ENCODE measurements around the gene GPSM1.

GPSM1 gene

DNA sequence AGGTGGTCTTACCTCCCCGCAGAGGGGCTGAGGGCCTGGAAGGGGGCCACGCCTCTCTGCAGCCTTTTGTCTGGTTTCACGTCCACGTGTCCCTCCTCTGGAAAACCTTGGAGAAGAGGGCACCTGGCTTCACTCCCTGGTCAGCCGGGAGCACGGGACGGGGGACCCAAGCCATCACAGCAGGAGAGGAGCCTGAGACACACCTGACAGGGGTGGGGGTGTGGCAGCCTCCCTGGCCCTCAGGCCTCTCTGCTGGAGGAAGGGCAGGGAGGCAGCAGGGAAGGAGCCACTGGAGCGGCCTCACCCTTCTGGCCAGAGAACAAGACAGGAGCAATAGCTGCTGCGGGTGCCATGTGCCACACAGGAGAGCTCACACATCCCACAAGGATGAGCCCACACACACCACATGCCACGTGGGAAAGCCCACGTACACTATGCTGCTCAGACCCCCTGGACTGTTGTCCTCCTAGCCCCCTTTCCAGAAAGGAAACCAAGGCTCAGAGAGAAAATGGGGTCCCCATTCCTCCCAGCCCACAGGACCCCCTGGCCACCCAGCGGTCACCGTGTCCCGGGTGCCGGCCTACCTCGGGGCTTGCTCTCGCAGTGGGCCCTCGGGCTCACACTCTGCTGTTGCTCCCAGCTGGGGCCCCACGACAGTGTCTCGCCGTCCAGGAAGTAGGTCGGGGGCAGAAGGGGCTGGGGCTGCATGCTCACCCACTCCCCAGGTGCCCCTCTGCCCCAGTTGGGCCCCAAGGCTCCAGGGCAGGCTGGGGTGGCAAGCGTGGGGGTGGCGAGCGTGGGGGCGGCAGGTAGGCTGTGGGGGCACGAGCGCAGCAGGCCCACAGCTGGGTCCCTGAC lies 41.6 kb upstream of the GPSM1 start:
- peaks cover 4% of the 10 kb centered on the region for H3K4me1 ChIP-seq (ENCODE audit: insufficient read depth, low read length)
- no peaks in the 10 kb centered on the region for H3K9me3 ChIP-seq (ENCODE audit: low read length)
- H3K27me3 ChIP-seq (ENCODE audit: insufficient read depth, low read length): peaks cover 26% of the 10 kb centered on the region
- no peak overlapping the region for H2AFZ ChIP-seq (ENCODE audit: low read depth, low read length)
- H3K36me3 ChIP-seq (ENCODE audit: insufficient read depth, low read length): no peaks in the 10 kb centered on the region
- no peak overlapping the region for H3K4me3 ChIP-seq (ENCODE audit: low read length)

DNA sequence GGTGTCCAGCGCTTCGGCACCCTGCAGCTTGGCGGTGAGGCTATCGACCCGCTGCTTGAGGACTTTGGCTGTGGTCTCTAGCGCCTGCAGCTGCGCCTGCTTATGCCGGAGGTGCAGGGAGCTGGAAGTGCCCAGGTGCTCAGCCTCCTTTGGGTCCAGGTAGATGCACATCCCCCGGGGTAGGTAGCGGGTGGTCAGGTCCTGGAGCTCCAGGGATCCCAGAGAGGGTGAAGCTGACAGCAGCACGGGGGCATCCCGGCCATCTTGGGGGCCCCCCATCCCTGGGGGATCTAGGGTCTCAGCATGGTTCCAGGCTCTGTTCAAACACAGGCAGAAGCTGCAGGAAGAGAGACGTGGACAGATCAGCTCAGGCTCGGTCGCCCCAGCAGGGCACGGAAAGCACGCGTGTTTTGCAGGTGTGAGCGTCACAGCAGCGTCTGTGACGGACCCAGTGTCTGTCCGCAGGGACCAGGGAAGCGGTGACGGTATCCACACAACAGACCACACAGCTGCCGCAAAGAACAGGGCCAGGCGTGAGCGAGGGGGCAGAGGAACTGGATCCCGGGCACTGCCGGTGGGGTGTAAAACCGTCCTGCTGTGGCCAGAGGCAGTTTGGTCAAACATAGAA lies 40.9 kb upstream of the GPSM1 start:
- no peaks in the 10 kb centered on the region for H3K36me3 ChIP-seq (ENCODE audit: insufficient read depth, low read length)
- H3K4me1 ChIP-seq (ENCODE audit: insufficient read depth, low read length): peaks cover 4% of the 10 kb centered on the region
- no peaks in the 10 kb centered on the region for H3K9me3 ChIP-seq (ENCODE audit: low read length)
- H2AFZ ChIP-seq (ENCODE audit: low read depth, low read length): no peak overlapping the region
- H3K4me3 ChIP-seq (ENCODE audit: low read length): no peak overlapping the region
- H3K27me3 ChIP-seq (ENCODE audit: insufficient read depth, low read length): peaks cover 26% of the 10 kb centered on the region

- H3K4me3 ChIP-seq (ENCODE audit: low read length): no peak overlapping the region
- H3K36me3 ChIP-seq (ENCODE audit: insufficient read depth, low read length): no peaks in the 10 kb centered on the region
- H3K9me3 ChIP-seq (ENCODE audit: low read length): no peaks in the 10 kb centered on the region
- H3K4me1 ChIP-seq (ENCODE audit: insufficient read depth, low read length): peaks cover 4% of the 10 kb centered on the region
- no peak overlapping the region for H2AFZ ChIP-seq (ENCODE audit: low read depth, low read length)
- peaks cover 25% of the 10 kb centered on the region for H3K27me3 ChIP-seq (ENCODE audit: insufficient read depth, low read length)
These were observed 40.4 kb upstream of the GPSM1 start for GRCh38 chr9:136286987-136287379.

- no peak overlapping the region for H2AFZ ChIP-seq (ENCODE audit: low read depth, low read length)
- H3K9me3 ChIP-seq (ENCODE audit: low read length): no peaks in the 10 kb centered on the region
- peaks cover 4% of the 10 kb centered on the region for H3K4me1 ChIP-seq (ENCODE audit: insufficient read depth, low read length)
- H3K27me3 ChIP-seq (ENCODE audit: insufficient read depth, low read length): peaks cover 27% of the 10 kb centered on the region
- no peak overlapping the region for H3K4me3 ChIP-seq (ENCODE audit: low read length)
- no peaks in the 10 kb centered on the region for H3K36me3 ChIP-seq (ENCODE audit: insufficient read depth, low read length)
These were observed 39.2 kb upstream of the GPSM1 start for GRCh38 chr9:136287960-136288753.

- Histone ChIP-seq H3K27me3 (ENCODE audit: insufficient read depth, low read length) (peaks cover 24% of the 10 kb centered on the region), H2AFZ (ENCODE audit: low read depth, low read length) (no peak overlapping the region), H3K4me1 (ENCODE audit: insufficient read depth, low read length) (no peaks in the 10 kb centered on the region), H3K9me3 (ENCODE audit: low read length) (no peaks in the 10 kb centered on the region), H3K36me3 (ENCODE audit: insufficient read depth, low read length) (no peaks in the 10 kb centered on the region), H3K4me3 (ENCODE audit: low read length) (no peak overlapping the region)
These were observed 37.5 kb upstream of the GPSM1 start for GRCh38 chr9:136289651-136290507.

GRCh38 chr9:136290508-136291000 lies 36.8 kb upstream of the GPSM1 start:
- Histone ChIP-seq H3K4me1 (ENCODE audit: insufficient read depth, low read length) (peaks cover 1% of the 10 kb centered on the region), H2AFZ (ENCODE audit: low read depth, low read length) (no peak overlapping the region), H3K36me3 (ENCODE audit: insufficient read depth, low read length) (no peaks in the 10 kb centered on the region), H3K4me3 (ENCODE audit: low read length) (no peak overlapping the region), H3K27me3 (ENCODE audit: insufficient read depth, low read length) (peaks cover 19% of the 10 kb centered on the region), H3K9me3 (ENCODE audit: low read length) (no peaks in the 10 kb centered on the region)

GRCh38 chr9:136291306-136292025 lies 35.9 kb upstream of the GPSM1 start:
- no peaks in the 10 kb centered on the region for H3K9me3 ChIP-seq (ENCODE audit: low read length)
- H3K4me3 ChIP-seq (ENCODE audit: low read length): no peak overlapping the region
- peaks cover 7% of the 10 kb centered on the region for H3K4me1 ChIP-seq (ENCODE audit: insufficient read depth, low read length)
- H3K36me3 ChIP-seq (ENCODE audit: insufficient read depth, low read length): no peaks in the 10 kb centered on the region
- peaks cover 22% of the 10 kb centered on the region for H3K27me3 ChIP-seq (ENCODE audit: insufficient read depth, low read length)
- H2AFZ ChIP-seq (ENCODE audit: low read depth, low read length): no peak overlapping the region

DNA sequence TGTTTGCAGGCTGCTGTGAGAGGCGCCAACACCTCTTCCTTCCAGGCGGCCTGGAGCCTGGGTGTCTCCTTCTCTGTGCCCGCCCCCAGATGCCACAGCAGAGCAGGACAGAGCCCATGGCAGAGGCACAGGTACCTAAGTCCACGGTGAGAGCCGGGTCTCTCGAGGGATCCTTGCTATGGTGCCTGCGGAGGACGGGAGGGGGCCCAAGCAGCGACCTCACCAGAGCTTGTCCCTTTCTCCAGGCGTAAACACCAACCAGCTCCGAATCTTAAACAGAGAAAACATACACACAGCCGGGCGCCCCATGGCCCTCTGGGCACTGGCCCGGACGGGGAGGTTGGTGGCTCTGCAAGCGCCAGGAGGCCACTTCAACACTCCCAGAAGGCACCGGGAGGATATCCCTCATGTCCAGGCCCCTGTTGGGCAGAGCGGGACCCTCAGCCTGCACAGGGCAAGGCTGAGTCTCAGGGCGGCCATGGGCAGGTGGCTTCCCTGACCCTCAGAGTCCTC lies 35.3 kb upstream of the GPSM1 start:
- no peaks in the 10 kb centered on the region for H3K9me3 ChIP-seq (ENCODE audit: low read length)
- peaks cover 7% of the 10 kb centered on the region for H3K4me1 ChIP-seq (ENCODE audit: insufficient read depth, low read length)
- H3K27me3 ChIP-seq (ENCODE audit: insufficient read depth, low read length): peaks cover 22% of the 10 kb centered on the region
- no peak overlapping the region for H2AFZ ChIP-seq (ENCODE audit: low read depth, low read length)
- no peak overlapping the region for H3K4me3 ChIP-seq (ENCODE audit: low read length)
- H3K36me3 ChIP-seq (ENCODE audit: insufficient read depth, low read length): no peaks in the 10 kb centered on the region

GRCh38 chr9:136292591-136293448 lies 34.5 kb upstream of the GPSM1 start:
- no peak overlapping the region for H3K4me3 ChIP-seq (ENCODE audit: low read length)
- no peak overlapping the region for H2AFZ ChIP-seq (ENCODE audit: low read depth, low read length)
- H3K27me3 ChIP-seq (ENCODE audit: insufficient read depth, low read length): peaks cover 17% of the 10 kb centered on the region
- peaks cover 7% of the 10 kb centered on the region for H3K4me1 ChIP-seq (ENCODE audit: insufficient read depth, low read length)
- no peaks in the 10 kb centered on the region for H3K36me3 ChIP-seq (ENCODE audit: insufficient read depth, low read length)
- no peaks in the 10 kb centered on the region for H3K9me3 ChIP-seq (ENCODE audit: low read length)

GRCh38 chr9:136293476-136294077 lies 33.8 kb upstream of the GPSM1 start:
- Histone ChIP-seq H3K9me3 (ENCODE audit: low read length) (no peaks in the 10 kb centered on the region), H2AFZ (ENCODE audit: low read depth, low read length) (no peak overlapping the region), H3K27me3 (ENCODE audit: insufficient read depth, low read length) (peaks cover 21% of the 10 kb centered on the region), H3K36me3 (ENCODE audit: insufficient read depth, low read length) (no peaks in the 10 kb centered on the region), H3K4me1 (ENCODE audit: insufficient read depth, low read length) (peaks cover 7% of the 10 kb centered on the region), H3K4me3 (ENCODE audit: low read length) (no peak overlapping the region)

- H2AFZ ChIP-seq (ENCODE audit: low read depth, low read length): no peak overlapping the region
- peaks cover 29% of the 10 kb centered on the region for H3K27me3 ChIP-seq (ENCODE audit: insufficient read depth, low read length)
- H3K9me3 ChIP-seq (ENCODE audit: low read length): no peaks in the 10 kb centered on the region
- H3K4me1 ChIP-seq (ENCODE audit: insufficient read depth, low read length): peaks cover 7% of the 10 kb centered on the region
- no peak overlapping the region for H3K4me3 ChIP-seq (ENCODE audit: low read length)
- no peaks in the 10 kb centered on the region for H3K36me3 ChIP-seq (ENCODE audit: insufficient read depth, low read length)
These were observed 32.9 kb upstream of the GPSM1 start for GRCh38 chr9:136294437-136294836.
